GM12878 (cell line): Measurements from ENCODE around the gene CLIC6. TPM values are rescaled to one million over a fixed set of nuclear protein-coding genes. Genes with fewer than 3 reads are reported as not detected.

ENCODE experiments used
- ATAC-seq: fragments of 200-7000 bp; cut with Tn5 transposase; 3 replicates; pipeline ENCODE4 v1.9.1; 2020; ENCODE audit warnings: mild to moderate bottlenecking, moderate library complexity
- BruUV-seq: library from RNA; stranded (reverse); fragments of 400-500 nt; replicated peaks from 2 replicates; lab custom pipeline; 2021; lab: Mats Ljungman, UMichigan
- CTCF ChIA-PET: fragments of 300-600 bp; sonication (Branson Sonifier 250); formaldehyde crosslinking; extraction: SDS; loops from one replicate; lab custom pipeline; 2021; ENCODE audit warnings: inconsistent platforms; lab: Yijun Ruan, JAX
- POLR2A ChIA-PET: fragments of 350-600 bp; formaldehyde crosslinking; extraction: SDS; loops from one replicate; lab custom pipeline; 2021; ENCODE audit warnings: inconsistent platforms; lab: Charles Lee
- RAD21 ChIA-PET: fragments of 300-600 bp; sonication (Branson Sonifier 250); formaldehyde crosslinking; loops from one replicate; lab custom pipeline; 2023; ENCODE audit warnings: antibody characterized with exemption; ENCODE audit not compliant: unreplicated experiment; lab: Charles Lee
- SMC1A ChIA-PET: fragments of 300-600 bp; sonication (Branson Sonifier 250); formaldehyde crosslinking; loops from one replicate; lab custom pipeline; 2023; ENCODE audit not compliant: unreplicated experiment, uncharacterized antibody; lab: Charles Lee
- DNase-seq: peaks from one replicate; pipeline ENCODE4 v3.0.0-alpha.2; 2011; ENCODE audit warnings: low read depth, low spot score
- FAIRE-seq: peaks from 3 replicates; lab custom pipeline; 2011; peaks lifted over from hg19 to GRCh38; lab: Jason Lieb, UNC
- H2AFZ ChIP-seq: 2 replicates; pipeline ENCODE4 v1.6.0; 2011; ENCODE audit warnings: low read depth, low read length, control low read depth; ENCODE audit not compliant: control insufficient read depth
- H3K27ac ChIP-seq: 2 replicates; pipeline ENCODE4 v1.5.1; 2011; ENCODE audit warnings: control low read depth; ENCODE audit not compliant: control insufficient read depth, insufficient read depth
- H3K27me3 ChIP-seq, 2 experiments: replicated peaks in 1 of 2; 2 replicates each; pipeline versions ENCODE4 v1.6.0 to v1.6.1; 2011; ENCODE audit warnings: low read length in 1 of 2; ENCODE audit not compliant: control insufficient read depth in 2 of 2, insufficient read depth in 2 of 2
- H3K36me3 ChIP-seq, 2 experiments: 2 replicates each; pipeline ENCODE4 v1.5.1; 2011; ENCODE audit warnings: low read length in 1 of 2; ENCODE audit not compliant: control insufficient read depth in 2 of 2, insufficient read depth in 2 of 2
- H3K4me1 ChIP-seq: 2 replicates; pipeline ENCODE4 v1.6.1; 2011; ENCODE audit warnings: mild to moderate bottlenecking, low read length, moderate library complexity, mixed read lengths; ENCODE audit not compliant: control insufficient read depth, insufficient read depth
- H3K4me2 ChIP-seq: 2 replicates; pipeline ENCODE4 v1.6.0; 2011; ENCODE audit warnings: control low read depth; ENCODE audit not compliant: control insufficient read depth, insufficient read depth
- H3K4me3 ChIP-seq: fragments of 200-600 bp; sonication (generic); 2 replicates; pipeline ENCODE4 v1.5.1; 2016
- H3K79me2 ChIP-seq: 2 replicates; pipeline ENCODE4 v1.6.0; 2011; ENCODE audit warnings: low read length; ENCODE audit not compliant: control insufficient read depth, insufficient read depth
- H3K9ac ChIP-seq: 2 replicates; pipeline ENCODE4 v1.8.0; 2011; ENCODE audit warnings: low read length, control low read depth, mixed read lengths; ENCODE audit not compliant: control insufficient read depth, insufficient read depth
- H3K9me3 ChIP-seq: replicated peaks from 3 replicates; pipeline ENCODE4 v1.5.1; 2011; ENCODE audit warnings: mild to moderate bottlenecking, low read length; ENCODE audit not compliant: control insufficient read depth, insufficient read depth
- H4K20me1 ChIP-seq: 2 replicates; pipeline ENCODE4 v1.6.0; 2011; ENCODE audit not compliant: control insufficient read depth, insufficient read depth
- CBX3 ChIP-seq: fragments of 200-600 bp; sonication (generic); IDR thresholded peaks from 2 replicates; pipeline ENCODE4 v1.6.1; 2016; ENCODE audit warnings: low read depth, borderline replicate concordance
- EGR1 ChIP-seq, 2 experiments: IDR thresholded peaks; 1 replicate in 1 of 2; 2 replicates in 1 of 2; pipeline ENCODE4 v1.6.1; 2011 to 2012; ENCODE audit warnings: low read depth in 2 of 2, low read length in 2 of 2, borderline replicate concordance in 1 of 2, mild to moderate bottlenecking in 1 of 2, moderate library complexity in 1 of 2
- ESRRA ChIP-seq: IDR thresholded peaks from 2 replicates; pipeline ENCODE4 v1.6.1; 2012; ENCODE audit warnings: mild to moderate bottlenecking, low read length, improper control_type of control experiment
- IKZF2 ChIP-seq, 2 experiments: fragments of 450-650 bp; IDR thresholded peaks; 2 replicates each; pipeline ENCODE4 v1.6.1; 2017; ENCODE audit warnings: mild to moderate bottlenecking in 2 of 2, moderate library complexity in 2 of 2
- JUNB ChIP-seq: IDR thresholded peaks from 2 replicates; pipeline ENCODE4 v1.6.1; 2016; ENCODE audit warnings: antibody characterized with exemption, mild to moderate bottlenecking
- POLR2AphosphoS5 ChIP-seq: IDR thresholded peaks from 2 replicates; pipeline ENCODE4 v1.6.1; 2011; ENCODE audit warnings: mild to moderate bottlenecking, low read length, inconsistent platforms
- RB1 ChIP-seq: fragments of 450-650 bp; formaldehyde crosslinking; IDR thresholded peaks from 2 replicates; pipeline ENCODE4 v1.6.1; 2017; ENCODE audit warnings: mild to moderate bottlenecking, borderline replicate concordance
- SMARCA5 ChIP-seq: fragments of 450-650 bp; IDR thresholded peaks from 2 replicates; pipeline ENCODE4 v1.6.1; 2017; ENCODE audit warnings: mild to moderate bottlenecking
- ZNF592 ChIP-seq: fragments of 450-650 bp; IDR thresholded peaks from 2 replicates; pipeline ENCODE4 v1.6.1; 2017; ENCODE audit warnings: mild to moderate bottlenecking, moderate library complexity
- ZNF687 ChIP-seq: fragments of 450-650 bp; IDR thresholded peaks from 2 replicates; pipeline ENCODE4 v1.6.1; 2017; ENCODE audit warnings: mild to moderate bottlenecking, moderate library complexity
- WGBS: methylation state at CpG from one replicate; pipeline ENCODE4 v1.1.6; 2016; ENCODE audit warnings: low lambda C conversion rate; ENCODE audit not compliant: insufficient replicate concordance, insufficient coverage; ENCODE audit errors: missing lambda C conversion rate; 5-methylcytosine and 5-hydroxymethylcytosine counted together
- in situ Hi-C: fragments of 300-500 bp; cut with MboI; formaldehyde crosslinking; loops from 9 replicates; pipeline ENCODE4 v1.14.3; 2018; ENCODE audit warnings: mixed read lengths
- intact Hi-C: fragments of 100-400 bp; cut with micrococcal nuclease; formaldehyde crosslinking; loops from one replicate; pipeline ENCODE4 v1.14.2; 2022; ENCODE audit not compliant: unreplicated experiment
- polyA plus RNA-seq, 11 experiments: library from polyadenylated mRNA; depleted of rRNA in 4 of 11; unstranded in 6 of 11; stranded (reverse) in 5 of 11; fragments of >200 nt; fragmentation: Nextera tagmentation in 4 of 11; fragmentation: Illumina TruSeq in 1 of 11; extraction: Ambion mirVana in 4 of 11; extraction: Trizol in 1 of 11; gene quantifications; 1 replicate in 1 of 11; 2 replicates in 10 of 11; pipeline versions ENCODE4 v1.2.1 to v1.2.3, GENCODE V29; 2011 to 2016; ENCODE audit warnings: inconsistent platforms in 2 of 11, missing spikeins in 2 of 11, low read depth in 1 of 11
- total RNA-seq, 4 experiments: library from RNA; depleted of rRNA in 3 of 4; stranded (reverse); fragments of >200 nt in 3 of 4; fragmentation: Illumina TruSeq in 1 of 4; extraction: Trizol in 1 of 4; gene quantifications; 2 replicates each; pipeline versions ENCODE4 v1.2.1 to v1.2.3, GENCODE V29; 2013 to 2021

Gene CLIC6
- total and polyA plus RNA-seq, 10 of the 15 experiments (the other 5 are each of a cell fraction or from before 2014, with no cell fraction given) = 5.7 to 34.1 (median 11.2) TPM

GRCh38 chr21:34730756-34731445 is 62.1 kb downstream of the CLIC6 start (continued):
- TF ChIP-seq RB1 (no peak), EGR1 (IDR thresholded peaks at IDR 0.05; ENCODE audit: borderline replicate concordance in 1 of 2, low read depth in 2 of 2, low read length in 2 of 2) (no peak), JUNB (no peak)
- TF ChIP-seq, all 136 proteins: peak for 0

- no peak for DNase-seq
- H3K79me2 ChIP-seq = no peaks in the 10 kb centered on the region
- FAIRE-seq = no peak
- ChIA-PET POLR2A (no interaction called here), SMC1A (no interaction called here), RAD21 (no interaction called here), CTCF (interaction anchor here (1.6 kb wide), 1 partner anchor 10 kb away, joined by 3 read pairs; no protein-coding TSS in a partner anchor)
- TF ChIP-seq CBX3 (no peak), SMARCA5 (no peak), ZNF687 (no peak), POLR2AphosphoS5 (no peak), ZNF592 (no peak), ESRRA (no peak), IKZF2 (IDR thresholded peaks at IDR 0.05) (no peak)
- no peaks in the 10 kb centered on the region for H3K9me3 ChIP-seq
- no peak overlapping the region for H3K27ac ChIP-seq
- H2AFZ ChIP-seq = no peak overlapping the region
- 37% methylated on average over 4 of the region's 4 CpGs for WGBS
- BruUV-seq = no TSS peak
- no peaks in the 10 kb centered on the region for H4K20me1 ChIP-seq
- H3K9ac ChIP-seq = no peak overlapping the region
- intact Hi-C loops = no loop called here
- ATAC-seq = no peak
- no peaks in the 10 kb centered on the region for H3K4me1 ChIP-seq
- H3K4me2 ChIP-seq = no peak overlapping the region
- H3K27me3 ChIP-seq = no peaks in the 10 kb centered on the region
- H3K36me3 ChIP-seq = no peaks in the 10 kb centered on the region
- no peak overlapping the region for H3K4me3 ChIP-seq
- in situ Hi-C loops = no loop called here
Measured at GRCh38 chr21:34732388-34732821, 63.6 kb downstream of the CLIC6 start.
